Erythroblast (primary cell): ENCODE data around the gene SF3B6.

Experiments
- GATA1 ChIP-seq: IDR thresholded peaks from 2 replicates; pipeline ENCODE4 v1.6.1; 2011; ENCODE audit warnings: low read depth, mild to moderate bottlenecking, control low read depth, low read length, moderate library complexity
- POLR2A ChIP-seq: IDR thresholded peaks from 2 replicates; pipeline ENCODE4 v1.6.1; 2011; ENCODE audit warnings: mild to moderate bottlenecking, low read length

DNA sequence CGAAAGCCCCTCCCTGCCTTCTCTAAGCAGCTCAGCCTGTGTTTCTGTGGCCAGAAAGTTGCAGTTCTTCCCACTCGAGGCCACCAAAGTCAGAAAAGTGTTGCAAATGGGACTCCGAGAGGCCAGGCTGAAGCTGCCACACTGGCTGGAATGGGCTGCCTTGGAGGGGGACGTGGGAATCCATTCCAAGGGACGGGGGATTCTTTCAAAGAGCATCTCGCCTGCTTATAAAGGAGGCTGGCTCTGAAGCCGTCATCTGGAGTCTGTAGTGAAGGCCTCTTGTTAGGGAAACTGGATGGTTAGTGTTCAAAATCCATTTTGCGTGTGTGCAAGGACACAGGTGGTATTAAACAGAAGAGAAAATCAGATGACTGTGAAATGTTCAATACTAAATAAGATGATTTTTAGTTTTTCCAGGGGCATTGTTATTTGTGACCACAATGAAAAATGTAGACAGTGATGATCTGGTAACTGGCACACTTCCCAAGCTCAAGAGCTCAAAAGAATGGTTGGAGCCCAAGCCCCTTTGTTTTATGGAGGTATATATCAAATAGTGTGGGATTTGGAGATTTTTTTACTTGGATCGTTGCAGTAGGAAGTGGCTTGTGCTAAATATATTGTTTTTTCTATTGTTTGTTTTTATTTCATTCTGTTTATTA, 47.9 kb upstream of the SF3B6 start:
- TF ChIP-seq POLR2A (no peak), GATA1 (no peak)
